IPS DF 6.9 (cell line): ENCODE measurements around the gene CAPZB.
"Not testable (repeated sequence)": the region's sequence is repeated elsewhere in the genome, so short reads cannot be mapped to it uniquely, and the experiment has no call there.

ENCODE experiments used
- DNase-seq: peaks from one replicate; pipeline ENCODE4 v3.0.0-alpha.2; 2013; ENCODE audit warnings: low read depth, low spot score
- H3K27ac ChIP-seq: one replicate; pipeline ENCODE4 v1.5.1; 2013; ENCODE audit warnings: low read length, control low read depth
- H3K27me3 ChIP-seq: 2 replicates; pipeline ENCODE4 v1.6.1; 2013; ENCODE audit warnings: mild to moderate bottlenecking, low read length; ENCODE audit not compliant: control insufficient read depth, insufficient read depth
- H3K36me3 ChIP-seq: 2 replicates; pipeline ENCODE4 v1.6.1; 2013; ENCODE audit warnings: low read length; ENCODE audit not compliant: control insufficient read depth, insufficient read depth
- H3K4me1 ChIP-seq: 2 replicates; pipeline ENCODE4 v1.6.1; 2013; ENCODE audit warnings: low read length; ENCODE audit not compliant: control insufficient read depth, insufficient read depth
- H3K4me3 ChIP-seq: 2 replicates; pipeline ENCODE4 v1.5.1; 2013; ENCODE audit warnings: mild to moderate bottlenecking, low read length
- H3K9me3 ChIP-seq: 2 replicates; pipeline ENCODE4 v1.6.1; 2013; ENCODE audit warnings: low read length, inconsistent platforms; ENCODE audit not compliant: control insufficient read depth, insufficient read depth
- whole genome bisulfite sequencing: extraction: QIAGEN DNeasy Blood & Tissue Kit; methylation state at CpG from one replicate; pipeline ENCODE4 v1.1.7; 2013; ENCODE audit warnings: mixed read lengths, missing lambda C conversion rate; ENCODE audit not compliant: insufficient read length, insufficient coverage; 5-methylcytosine and 5-hydroxymethylcytosine counted together

The CAPZB gene

DNA sequence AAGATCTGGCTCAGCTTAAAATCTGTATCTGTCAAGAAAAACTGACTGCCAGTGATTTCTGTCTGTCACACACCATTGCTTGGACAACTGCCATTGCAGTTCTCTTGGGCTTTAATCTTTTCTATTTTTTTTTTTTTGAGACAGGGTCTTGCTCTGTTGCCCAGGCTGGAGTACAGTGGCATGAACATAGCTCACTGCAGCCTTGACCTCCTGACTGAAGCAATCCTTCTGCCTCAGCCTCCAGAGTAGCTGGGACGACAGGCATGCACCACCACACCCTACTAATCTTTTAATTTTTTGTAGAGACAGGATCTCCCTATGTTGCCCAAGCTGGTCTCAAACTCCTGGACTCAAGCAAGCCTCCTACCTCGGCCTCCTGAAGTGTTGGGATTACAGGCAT is 14.5 kb upstream of the CAPZB start:
- WGBS: no CpG with 5 or more reads among the region's 2 CpGs

DNA sequence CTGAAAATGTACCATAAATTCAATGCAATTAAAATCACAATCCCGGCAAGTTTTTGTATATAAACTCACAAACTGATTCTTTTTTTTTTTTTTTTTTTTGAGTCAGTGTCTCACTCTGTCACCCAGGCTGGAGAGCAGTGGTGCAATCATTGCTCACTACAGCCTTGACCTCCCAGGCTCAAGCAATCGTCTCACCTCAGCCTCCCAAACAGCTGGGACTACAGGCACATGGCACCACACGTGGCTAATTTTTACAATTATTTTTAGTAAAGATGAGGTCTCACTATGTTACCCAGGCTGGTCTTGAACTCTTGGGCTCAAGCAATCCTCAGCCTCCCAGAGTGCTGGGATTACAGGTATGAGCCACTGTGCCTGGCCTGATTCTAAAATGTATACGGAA is 12.1 kb upstream of the CAPZB start:
- H3K9me3 ChIP-seq, H3K27ac ChIP-seq, DNase-seq, H3K36me3 ChIP-seq, H3K27me3 ChIP-seq, H3K4me3 ChIP-seq, H3K4me1 ChIP-seq: not testable (repeated sequence)
- WGBS: no CpG with 5 or more reads among the region's 4 CpGs

More for the DNA sequence above, 14.5 kb upstream of the CAPZB start:
- H3K27me3 ChIP-seq, H3K27ac ChIP-seq, H3K4me1 ChIP-seq, DNase-seq, H3K36me3 ChIP-seq, H3K9me3 ChIP-seq, H3K4me3 ChIP-seq: not testable (repeated sequence)

- WGBS: no CpG with 5 or more reads among the region's 1 CpG
- no peaks in the 10 kb centered on the region for H3K4me1 ChIP-seq
- no peak overlapping the region for H3K4me3 ChIP-seq
- H3K27me3 ChIP-seq: no peaks in the 10 kb centered on the region
- H3K36me3 ChIP-seq: no peaks in the 10 kb centered on the region
- DNase-seq: no peak
- H3K9me3 ChIP-seq: no peaks in the 10 kb centered on the region
- H3K27ac ChIP-seq: no peak overlapping the region
These were observed 11.2 kb upstream of the CAPZB start for GRCh38 chr1:19496527-19496874.

- H3K4me1 ChIP-seq: no peaks in the 10 kb centered on the region
- H3K9me3 ChIP-seq: no peaks in the 10 kb centered on the region
- no peaks in the 10 kb centered on the region for H3K27me3 ChIP-seq
- no peak for DNase-seq
- no CpG with 5 or more reads among the region's 3 CpGs for WGBS
- H3K36me3 ChIP-seq: no peaks in the 10 kb centered on the region
- H3K4me3 ChIP-seq: no peak overlapping the region
- H3K27ac ChIP-seq: no peak overlapping the region
These were observed 10.6 kb upstream of the CAPZB start for GRCh38 chr1:19495799-19496526.

- no peak for DNase-seq
- H3K27ac ChIP-seq: no peak overlapping the region
- H3K27me3 ChIP-seq: no peaks in the 10 kb centered on the region
- H3K36me3 ChIP-seq: no peaks in the 10 kb centered on the region
- H3K4me3 ChIP-seq: no peak overlapping the region
- H3K4me1 ChIP-seq: no peaks in the 10 kb centered on the region
- WGBS: no CpG with 5 or more reads among the region's 11 CpGs
- H3K9me3 ChIP-seq: no peaks in the 10 kb centered on the region
These were observed 9.8 kb upstream of the CAPZB start for GRCh38 chr1:19495000-19495656.

DNA sequence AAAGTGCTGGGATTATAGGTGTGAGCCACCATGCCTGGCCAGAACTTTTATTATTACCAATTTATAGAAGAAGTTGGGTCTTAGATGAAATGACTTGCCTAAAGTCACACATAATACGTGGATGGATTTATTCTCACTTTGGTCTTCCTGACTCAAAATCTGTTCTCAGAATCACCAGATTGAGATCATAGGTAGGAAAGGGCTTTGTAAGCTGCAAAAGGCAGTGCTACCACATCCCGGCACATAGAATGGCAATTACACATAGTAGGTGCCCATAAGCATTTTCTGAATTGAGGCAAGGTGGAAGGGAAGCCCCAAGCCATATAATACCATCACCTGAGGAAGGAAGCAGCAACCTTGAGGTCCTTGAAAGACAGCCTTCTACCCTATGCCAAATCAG is 8.2 kb upstream of the CAPZB start:
- Histone ChIP-seq H3K27ac (no peak overlapping the region), H3K9me3 (no peaks in the 10 kb centered on the region), H3K4me3 (no peak overlapping the region), H3K4me1 (no peaks in the 10 kb centered on the region), H3K36me3 (no peaks in the 10 kb centered on the region), H3K27me3 (no peaks in the 10 kb centered on the region)
- WGBS: no CpG with 5 or more reads among the region's 2 CpGs
- no peak for DNase-seq

DNA sequence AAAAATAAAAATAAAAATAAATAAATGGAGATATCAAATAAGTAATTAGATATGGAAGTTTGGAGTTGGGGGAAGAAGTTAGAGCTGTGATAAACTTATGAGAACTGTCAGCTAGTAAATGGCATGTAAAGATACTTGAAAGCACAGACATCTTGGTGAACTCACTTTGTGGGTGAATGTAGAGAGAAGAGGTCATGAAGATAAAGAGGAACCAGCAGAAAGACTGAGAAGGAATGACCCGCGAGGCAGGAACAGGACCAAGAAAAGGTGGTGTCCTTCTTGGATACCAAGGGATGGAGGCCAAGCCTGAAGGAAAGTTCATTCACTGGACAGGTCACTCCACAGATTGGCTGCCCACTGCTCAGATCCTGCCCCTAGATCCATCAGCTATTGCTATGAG is 4.7 kb upstream of the CAPZB start:
- no peak overlapping the region for H3K4me3 ChIP-seq
- H3K36me3 ChIP-seq: no peaks in the 10 kb centered on the region
- no peak for DNase-seq
- H3K9me3 ChIP-seq: no peaks in the 10 kb centered on the region
- H3K4me1 ChIP-seq: no peaks in the 10 kb centered on the region; the same call in 1 of the 2 replicates
- H3K27ac ChIP-seq: no peak overlapping the region
- no peaks in the 10 kb centered on the region for H3K27me3 ChIP-seq
- no CpG with 5 or more reads among the region's 2 CpGs for WGBS

GRCh38 chr1:19488136-19488535 is 2.8 kb upstream of the CAPZB start:
- Histone ChIP-seq H3K4me1 (peaks cover 6% of the 10 kb centered on the region), H3K4me3 (no peak overlapping the region), H3K27me3 (no peaks in the 10 kb centered on the region), H3K9me3 (no peaks in the 10 kb centered on the region), H3K27ac (no peak overlapping the region), H3K36me3 (no peaks in the 10 kb centered on the region)
- WGBS: no CpG with 5 or more reads among the region's 7 CpGs
- DNase-seq: no peak

- Histone ChIP-seq H3K4me1 (peaks cover 20% of the 10 kb centered on the region), H3K9me3 (no peaks in the 10 kb centered on the region), H3K36me3 (no peaks in the 10 kb centered on the region), H3K27me3 (no peaks in the 10 kb centered on the region), H3K4me3 (peak overlapping the region; percentile 77), H3K27ac (no peak overlapping the region)
- DNase-seq: no peak
- no CpG with 5 or more reads among the region's 29 CpGs for WGBS
These were observed 459 bp downstream of the CAPZB start for GRCh38 chr1:19484798-19485361.

GRCh38 chr1:19484338-19484797 is 971 bp downstream of the CAPZB start:
- no peaks in the 10 kb centered on the region for H3K27me3 ChIP-seq
- no peaks in the 10 kb centered on the region for H3K9me3 ChIP-seq
- no peaks in the 10 kb centered on the region for H3K36me3 ChIP-seq
- no peak for DNase-seq
- H3K4me3 ChIP-seq: peak overlapping the region; percentile 77
- H3K4me1 ChIP-seq: peaks cover 24% of the 10 kb centered on the region
- no CpG with 5 or more reads among the region's 32 CpGs for WGBS
- no peak overlapping the region for H3K27ac ChIP-seq
